HepG2 (cell line): ENCODE data around the gene ADSS1. TPM values are rescaled to one million over a fixed set of nuclear protein-coding genes. Genes with fewer than 3 reads are reported as not detected.

Experiments used
- HDAC6 ChIP-seq: fragments of 200-600 bp; sonication (generic); IDR thresholded peaks from 2 replicates; pipeline ENCODE4 v1.7.0; 2017; ENCODE audit warnings: mild to moderate bottlenecking, antibody characterized with exemption, low read length, low read depth
- MEIS2 ChIP-seq: sonication (generic); formaldehyde crosslinking; IDR thresholded peaks from 2 replicates; pipeline ENCODE4 v1.9.0; 2021; ENCODE audit warnings: mild to moderate bottlenecking, missing genetic modification reagents
- PAX8 ChIP-seq: sonication (generic); formaldehyde crosslinking; IDR thresholded peaks from 2 replicates; pipeline ENCODE4 v1.8.0; 2022; ENCODE audit warnings: mild to moderate bottlenecking, missing genetic modification reagents, borderline replicate concordance
- PHF21A ChIP-seq: sonication (generic); formaldehyde crosslinking; IDR thresholded peaks from 2 replicates; pipeline ENCODE4 v1.5.0; 2020; ENCODE audit warnings: mild to moderate bottlenecking, missing genetic modification reagents
- SMYD3 ChIP-seq: sonication (generic); formaldehyde crosslinking; IDR thresholded peaks from 2 replicates; pipeline ENCODE4 v1.8.1; 2023; ENCODE audit warnings: mild to moderate bottlenecking, missing genetic modification reagents
- SNRNP70 ChIP-seq: fragments of 200-400 bp; formaldehyde crosslinking; IDR thresholded peaks from 2 replicates; pipeline ENCODE4 v1.6.1; 2017; ENCODE audit warnings: mild to moderate bottlenecking, low read depth, low read length, moderate library complexity
- SOX6 ChIP-seq, 2 experiments: fragments of 450-650 bp in 1 of 2; sonication (generic) in 1 of 2; formaldehyde crosslinking in 1 of 2; IDR thresholded peaks; 2 replicates each; pipeline versions ENCODE4 v1.4.0 to v1.6.1; 2017 to 2020; ENCODE audit warnings: antibody characterized with exemption in 1 of 2, mild to moderate bottlenecking in 1 of 2, missing genetic modification reagents in 1 of 2
- SPEN ChIP-seq: sonication (generic); formaldehyde crosslinking; IDR thresholded peaks from 2 replicates; pipeline ENCODE4 v1.5.1; 2020; ENCODE audit warnings: low read depth, mild to moderate bottlenecking, missing genetic modification reagents
- TOE1 ChIP-seq: sonication (generic); formaldehyde crosslinking; IDR thresholded peaks from 2 replicates; pipeline ENCODE4 v1.4.0; 2020; ENCODE audit warnings: mild to moderate bottlenecking, missing genetic modification reagents
- ZNF431 ChIP-seq: sonication (generic); formaldehyde crosslinking; IDR thresholded peaks from 2 replicates; pipeline ENCODE4 v1.9.0; 2022; ENCODE audit warnings: missing genetic modification reagents, low read depth, mild to moderate bottlenecking, borderline replicate concordance
- ZNF567 ChIP-seq: sonication (generic); formaldehyde crosslinking; IDR thresholded peaks from 2 replicates; pipeline ENCODE4 v1.8.1; 2023; ENCODE audit warnings: mild to moderate bottlenecking, missing genetic modification reagents, borderline replicate concordance
- ZNF607 ChIP-seq: sonication (generic); formaldehyde crosslinking; IDR thresholded peaks from 2 replicates; pipeline ENCODE4 v1.5.1; 2020; ENCODE audit warnings: missing genetic modification reagents, mild to moderate bottlenecking, borderline replicate concordance
- ZNF737 ChIP-seq: sonication (generic); formaldehyde crosslinking; IDR thresholded peaks from 2 replicates; pipeline ENCODE4 v1.5.0; 2020; ENCODE audit warnings: missing genetic modification reagents, mild to moderate bottlenecking, borderline replicate concordance
- ZNF768 ChIP-seq: sonication (generic); formaldehyde crosslinking; IDR thresholded peaks from 2 replicates; pipeline ENCODE4 v1.4.0; 2020; ENCODE audit warnings: missing genetic modification reagents
- ZNF770 ChIP-seq: sonication (generic); formaldehyde crosslinking; IDR thresholded peaks from 2 replicates; pipeline ENCODE4 v1.5.0; 2020; ENCODE audit warnings: mild to moderate bottlenecking, missing genetic modification reagents
- ZNF841 ChIP-seq: sonication (generic); formaldehyde crosslinking; IDR thresholded peaks from 2 replicates; pipeline ENCODE4 v1.8.1; 2023; ENCODE audit warnings: missing genetic modification reagents, borderline replicate concordance
- polyA plus RNA-seq, 8 experiments: library from polyadenylated mRNA; depleted of rRNA in 3 of 8; stranded (reverse) in 7 of 8; unstranded in 1 of 8; fragments of >200 nt; fragmentation: Illumina TruSeq in 4 of 8; extraction: Trizol in 4 of 8; gene quantifications; 2 replicates each; pipeline versions ENCODE4 v1.2.1 to v1.2.3, GENCODE V29; 2011 to 2016; ENCODE audit warnings: low read depth in 4 of 8, missing spikeins in 1 of 8, mixed read lengths in 1 of 8; ENCODE audit not compliant: insufficient read depth in 1 of 8
- total RNA-seq, 5 experiments: library from RNA; depleted of rRNA; stranded (reverse); fragments of >200 nt; fragmentation: Illumina TruSeq; extraction: Trizol; gene quantifications; 2 replicates each; pipeline ENCODE4 v1.2.3, GENCODE V29; 2016; ENCODE audit warnings: low read depth in 1 of 5
- TF ChIP-seq, protein P1 (sequence below): sonication (generic); formaldehyde crosslinking; IDR thresholded peaks from 2 replicates; pipeline ENCODE4 v1.4.0; 2020; ENCODE audit warnings: mild to moderate bottlenecking, missing genetic modification reagents
- TF ChIP-seq, protein P2 (sequence below), 2 experiments: fragments of 450-650 bp in 1 of 2; sonication (generic) in 1 of 2; formaldehyde crosslinking; IDR thresholded peaks; 2 replicates each; pipeline versions ENCODE4 v1.5.0 to v1.8.0; 2020 to 2022; ENCODE audit warnings: mild to moderate bottlenecking in 1 of 2, missing genetic modification reagents in 1 of 2
- TF ChIP-seq, protein P3 (sequence below): sonication (generic); formaldehyde crosslinking; IDR thresholded peaks from 2 replicates; pipeline ENCODE4 v1.4.0; 2020; ENCODE audit warnings: mild to moderate bottlenecking, missing genetic modification reagents, borderline replicate concordance
- TF ChIP-seq, protein P4 (sequence below): sonication (generic); formaldehyde crosslinking; IDR thresholded peaks from 2 replicates; pipeline ENCODE4 v1.9.0; 2021; ENCODE audit warnings: missing genetic modification reagents, mild to moderate bottlenecking, borderline replicate concordance

ADSS1 gene
- total and polyA plus RNA-seq, 2 of the 13 experiments (the other 11 are each of a cell fraction or from before 2014, with no cell fraction given): 1.0 to 36.7 TPM

DNA sequence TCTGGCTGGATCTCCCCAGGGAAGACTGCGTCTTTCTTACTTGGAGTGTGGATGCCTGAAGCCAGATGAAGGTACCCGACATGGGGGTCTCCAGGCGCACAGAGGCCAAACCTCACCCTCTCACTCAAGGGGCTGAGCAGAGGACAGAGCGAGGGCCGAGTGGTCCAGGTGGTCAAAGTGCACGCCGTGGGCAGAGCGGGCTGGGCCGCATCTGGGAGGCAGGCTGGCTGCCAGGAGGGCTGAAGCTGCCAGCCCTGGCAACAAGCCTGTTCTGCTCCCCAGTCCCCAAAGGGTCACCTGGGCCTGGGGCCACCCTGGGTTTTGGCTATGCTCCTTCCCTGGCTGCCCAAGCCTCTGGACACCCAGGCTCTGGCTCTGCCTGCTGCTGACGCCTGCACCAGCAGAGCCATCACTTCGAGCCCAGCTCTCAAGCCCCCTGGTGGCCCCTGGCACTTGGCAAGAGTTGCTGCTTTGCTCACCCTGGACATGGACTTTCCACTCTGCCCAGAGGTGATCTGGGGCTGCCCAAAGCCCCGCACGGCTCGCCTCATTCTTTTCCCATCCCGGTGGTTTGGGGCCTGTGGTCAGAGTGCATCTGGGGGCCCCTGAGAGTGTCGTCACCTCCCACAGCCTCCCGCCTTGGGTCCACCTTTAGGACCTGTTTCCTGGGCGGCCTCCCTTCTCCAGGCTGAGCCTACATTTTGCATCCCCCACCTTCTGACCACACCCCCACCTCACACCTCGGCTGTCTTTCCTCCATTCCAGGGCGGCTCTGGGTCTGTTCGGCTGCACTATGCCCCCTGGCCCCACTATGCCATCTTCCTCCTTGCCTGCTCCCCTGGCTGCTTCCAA lies 2.8 kb downstream of the ADSS1 start (continued):
- TF ChIP-seq ZNF737 (CRISPR knock-in tag) (no peak), ZNF768 (CRISPR knock-in tag) (no peak), SMYD3 (CRISPR knock-in tag) (no peak), ZNF567 (no peak), PHF21A (peak; percentile 46), SPEN (no peak), ZNF607 (CRISPR knock-in tag) (no peak), SNRNP70 (no peak), HDAC6 (no peak), PAX8 (CRISPR knock-in tag) (no peak), SOX6 (IDR thresholded peaks at IDR 0.05) (no peak), SOX6 (CRISPR knock-in tag; IDR thresholded peaks at IDR 0.05) (peak; percentile 63), MEIS2 (CRISPR knock-in tag) (peak; percentile 3; the same call in 1 of the 2 replicates), ZNF431 (CRISPR knock-in tag) (no peak), ZNF770 (CRISPR knock-in tag) (no peak), ZNF841 (CRISPR knock-in tag) (no peak), TOE1 (CRISPR knock-in tag) (no peak)
- TF ChIP-seq, protein P1, sequence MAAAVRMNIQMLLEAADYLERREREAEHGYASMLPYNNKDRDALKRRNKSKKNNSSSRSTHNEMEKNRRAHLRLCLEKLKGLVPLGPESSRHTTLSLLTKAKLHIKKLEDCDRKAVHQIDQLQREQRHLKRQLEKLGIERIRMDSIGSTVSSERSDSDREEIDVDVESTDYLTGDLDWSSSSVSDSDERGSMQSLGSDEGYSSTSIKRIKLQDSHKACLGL: peak; percentile 70; the same call in 1 of the 2 replicates
- TF ChIP-seq, protein P2, sequence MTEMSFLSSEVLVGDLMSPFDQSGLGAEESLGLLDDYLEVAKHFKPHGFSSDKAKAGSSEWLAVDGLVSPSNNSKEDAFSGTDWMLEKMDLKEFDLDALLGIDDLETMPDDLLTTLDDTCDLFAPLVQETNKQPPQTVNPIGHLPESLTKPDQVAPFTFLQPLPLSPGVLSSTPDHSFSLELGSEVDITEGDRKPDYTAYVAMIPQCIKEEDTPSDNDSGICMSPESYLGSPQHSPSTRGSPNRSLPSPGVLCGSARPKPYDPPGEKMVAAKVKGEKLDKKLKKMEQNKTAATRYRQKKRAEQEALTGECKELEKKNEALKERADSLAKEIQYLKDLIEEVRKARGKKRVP (CRISPR knock-in tag; IDR thresholded peaks at IDR 0.05): no peak
- TF ChIP-seq, protein P3, sequence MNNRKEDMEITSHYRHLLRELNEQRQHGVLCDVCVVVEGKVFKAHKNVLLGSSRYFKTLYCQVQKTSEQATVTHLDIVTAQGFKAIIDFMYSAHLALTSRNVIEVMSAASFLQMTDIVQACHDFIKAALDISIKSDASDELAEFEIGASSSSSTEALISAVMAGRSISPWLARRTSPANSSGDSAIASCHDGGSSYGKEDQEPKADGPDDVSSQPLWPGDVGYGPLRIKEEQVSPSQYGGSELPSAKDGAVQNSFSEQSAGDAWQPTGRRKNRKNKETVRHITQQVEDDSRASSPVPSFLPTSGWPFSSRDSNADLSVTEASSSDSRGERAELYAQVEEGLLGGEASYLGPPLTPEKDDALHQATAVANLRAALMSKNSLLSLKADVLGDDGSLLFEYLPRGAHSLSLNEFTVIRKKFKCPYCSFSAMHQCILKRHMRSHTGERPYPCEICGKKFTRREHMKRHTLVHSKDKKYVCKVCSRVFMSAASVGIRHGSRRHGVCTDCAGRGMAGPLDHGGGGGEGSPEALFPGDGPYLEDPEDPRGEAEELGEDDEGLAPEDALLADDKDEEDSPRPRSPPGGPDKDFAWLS: no peak
- TF ChIP-seq, protein P4, sequence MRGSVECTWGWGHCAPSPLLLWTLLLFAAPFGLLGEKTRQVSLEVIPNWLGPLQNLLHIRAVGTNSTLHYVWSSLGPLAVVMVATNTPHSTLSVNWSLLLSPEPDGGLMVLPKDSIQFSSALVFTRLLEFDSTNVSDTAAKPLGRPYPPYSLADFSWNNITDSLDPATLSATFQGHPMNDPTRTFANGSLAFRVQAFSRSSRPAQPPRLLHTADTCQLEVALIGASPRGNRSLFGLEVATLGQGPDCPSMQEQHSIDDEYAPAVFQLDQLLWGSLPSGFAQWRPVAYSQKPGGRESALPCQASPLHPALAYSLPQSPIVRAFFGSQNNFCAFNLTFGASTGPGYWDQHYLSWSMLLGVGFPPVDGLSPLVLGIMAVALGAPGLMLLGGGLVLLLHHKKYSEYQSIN (CRISPR knock-in tag): no peak
